K562 (cell line): ENCODE results near the gene FIS1. TPM values are rescaled to one million over a fixed set of nuclear protein-coding genes. Genes with fewer than 3 reads are reported as not detected.

Experiments used
- CBX2 ChIP-seq: fragments of 200-600 bp; sonication (generic); IDR thresholded peaks from one replicate; pipeline ENCODE4 v1.6.1; 2012; ENCODE audit warnings: mild to moderate bottlenecking, low read length, inconsistent platforms; ENCODE audit not compliant: insufficient read depth, poor library complexity, severe bottlenecking
- DIDO1 ChIP-seq: fragments of 450-650 bp; IDR thresholded peaks from 2 replicates; pipeline ENCODE4 v1.6.1; 2016; ENCODE audit warnings: low read depth, missing biosample characterization, missing genetic modification characterization
- GABPB2 ChIP-seq: fragments of 250-450 bp; sonication (Bioruptor Pico); conservative IDR thresholded peaks from 2 replicates; pipeline ENCODE4 v1.5.1; 2021; ENCODE audit warnings: mild to moderate bottlenecking
- MAFG ChIP-seq: fragments of 450-650 bp; conservative IDR thresholded peaks from 2 replicates; pipeline ENCODE4 v1.6.1; 2016; ENCODE audit warnings: missing genetic modification characterization, missing compliant biosample characterization
- NBN ChIP-seq: fragments of 450-650 bp; IDR thresholded peaks from 2 replicates; pipeline ENCODE4 v1.6.1; 2016; ENCODE audit warnings: low read depth, mild to moderate bottlenecking
- NONO ChIP-seq, 2 experiments: fragments of 200-400 bp in 1 of 2; fragments of 450-650 bp in 1 of 2; formaldehyde crosslinking in 1 of 2; IDR thresholded peaks; 2 replicates each; pipeline ENCODE4 v1.6.1; 2017; ENCODE audit warnings: low read depth in 2 of 2, mild to moderate bottlenecking in 2 of 2, moderate library complexity in 2 of 2, low read length in 1 of 2
- SMC3 ChIP-seq: conservative IDR thresholded peaks from 2 replicates; pipeline ENCODE4 v1.6.1; 2011; ENCODE audit warnings: low read depth, low read length, improper control_type of control experiment; ENCODE audit not compliant: insufficient read depth
- TRIM24 ChIP-seq, 2 experiments: fragments of 450-650 bp; IDR thresholded peaks; 2 replicates each; pipeline ENCODE4 v1.6.1; 2016
- U2AF1 ChIP-seq: fragments of 200-400 bp; formaldehyde crosslinking; optimal IDR thresholded peaks from 2 replicates; pipeline ENCODE3; 2017; ENCODE audit warnings: mild to moderate bottlenecking, low read depth, low read length, moderate library complexity
- ZNF12 ChIP-seq: sonication (generic); formaldehyde crosslinking; IDR thresholded peaks from 2 replicates; pipeline ENCODE4 v1.4.0; 2020; ENCODE audit warnings: mild to moderate bottlenecking, missing genetic modification reagents
- polyA plus RNA-seq, 8 experiments: library from polyadenylated mRNA; depleted of rRNA in 4 of 8; stranded (reverse) in 5 of 8; unstranded in 3 of 8; fragments of >200 nt; fragmentation: Nextera tagmentation in 2 of 8; fragmentation: Illumina TruSeq in 1 of 8; extraction: Ambion mirVana in 2 of 8; extraction: Trizol in 1 of 8; gene quantifications; 2 replicates each; pipeline versions ENCODE4 v1.2.1 to v1.2.3, GENCODE V29; 2011 to 2014; ENCODE audit warnings: inconsistent platforms in 1 of 8, missing spikeins in 1 of 8
- total RNA-seq, 7 experiments: library from RNA; depleted of rRNA in 6 of 7; stranded (reverse); fragments of >200 nt in 6 of 7; fragmentation: Illumina TruSeq in 2 of 7; extraction: Trizol in 2 of 7; gene quantifications; 2 replicates each; pipeline versions ENCODE4 v1.2.1 to v1.2.3, GENCODE V29; 2011 to 2021; ENCODE audit warnings: low replicate concordance in 1 of 7
- TF ChIP-seq, protein P1 (sequence below): fragments of 450-650 bp; IDR thresholded peaks from 2 replicates; pipeline ENCODE4 v1.6.1; 2016; ENCODE audit warnings: antibody characterized with exemption
- TF ChIP-seq, protein P2 (sequence below): fragments of 200-800 bp; sonication (Bioruptor generic); IDR thresholded peaks from 2 replicates; pipeline ENCODE4 v1.6.1; 2016; ENCODE audit warnings: missing genetic modification characterization, missing compliant biosample characterization
- TF ChIP-seq, protein P3 (sequence below): IDR thresholded peaks from 2 replicates; pipeline ENCODE4 v1.6.1; 2011; ENCODE audit warnings: borderline replicate concordance, low read depth, mild to moderate bottlenecking, moderate library complexity, low read length; ENCODE audit not compliant: insufficient read depth, poor library complexity, severe bottlenecking
- TF ChIP-seq, protein P4 (sequence below): fragments of 450-650 bp; IDR thresholded peaks from 2 replicates; pipeline ENCODE4 v1.6.1; 2016
- TF ChIP-seq, protein P5 (sequence below), 2 experiments: fragments of 200-800 bp in 1 of 2; sonication (Bioruptor generic) in 1 of 2; sonication (generic) in 1 of 2; formaldehyde crosslinking in 1 of 2; IDR thresholded peaks in 1 of 2; conservative IDR thresholded peaks in 1 of 2; 2 replicates each; pipeline versions ENCODE4 v1.5.0 to v1.6.1; 2016 to 2020; ENCODE audit warnings: missing compliant biosample characterization in 1 of 2, missing genetic modification characterization in 1 of 2, missing genetic modification reagents in 1 of 2

FIS1 gene
- total and polyA plus RNA-seq, 9 of the 15 experiments (the other 6 are each of a cell fraction or from before 2014, with no cell fraction given): 86.0 to 257 (median 144) TPM

DNA sequence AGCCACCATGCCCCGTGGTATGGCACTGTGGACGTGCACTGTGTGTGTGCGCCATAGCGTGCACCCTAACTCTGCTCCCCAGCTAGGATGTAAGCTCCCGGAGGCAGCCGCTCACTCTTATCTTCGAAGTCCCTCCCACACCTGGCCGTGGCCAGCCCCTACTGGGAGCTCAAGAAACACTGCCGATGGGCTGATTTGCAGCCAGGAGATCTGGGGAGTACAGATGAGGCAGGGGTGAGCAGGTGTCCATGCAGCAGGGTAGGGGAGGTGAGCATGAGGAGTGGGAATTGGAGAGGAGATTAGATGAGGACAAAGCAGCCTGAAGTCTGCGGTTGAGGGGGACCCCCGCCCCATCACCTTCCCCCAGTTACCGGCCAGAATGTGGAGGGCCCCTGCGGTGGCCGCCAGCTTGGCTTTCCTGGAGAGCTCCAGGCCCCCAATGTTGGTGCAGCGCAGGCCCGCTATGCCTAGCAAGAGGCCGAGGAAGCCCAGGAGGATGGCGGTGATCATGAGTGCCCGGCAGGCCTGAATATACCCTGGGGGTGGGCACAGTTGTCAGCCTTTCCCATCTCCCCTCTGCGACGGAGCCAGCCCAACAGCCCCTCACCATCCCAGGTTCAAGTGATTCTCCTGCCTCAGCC is 10.9 kb downstream of the FIS1 start (continued):
- TF ChIP-seq, protein P1, sequence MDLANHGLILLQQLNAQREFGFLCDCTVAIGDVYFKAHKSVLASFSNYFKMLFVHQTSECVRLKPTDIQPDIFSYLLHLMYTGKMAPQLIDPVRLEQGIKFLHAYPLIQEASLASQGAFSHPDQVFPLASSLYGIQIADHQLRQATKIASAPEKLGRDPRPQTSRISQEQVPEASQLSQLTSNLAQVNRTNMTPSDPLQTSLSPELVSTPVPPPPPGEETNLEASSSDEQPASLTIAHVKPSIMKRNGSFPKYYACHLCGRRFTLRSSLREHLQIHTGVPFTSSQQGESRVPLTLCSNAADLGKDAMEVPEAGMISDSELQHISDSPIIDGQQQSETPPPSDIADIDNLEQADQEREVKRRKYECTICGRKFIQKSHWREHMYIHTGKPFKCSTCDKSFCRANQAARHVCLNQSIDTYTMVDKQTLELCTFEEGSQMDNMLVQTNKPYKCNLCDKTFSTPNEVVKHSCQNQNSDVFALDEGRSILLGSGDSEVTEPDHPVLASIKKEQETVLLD: peak; percentile 22; the same call in 1 of the 2 replicates
- TF ChIP-seq, protein P2, sequence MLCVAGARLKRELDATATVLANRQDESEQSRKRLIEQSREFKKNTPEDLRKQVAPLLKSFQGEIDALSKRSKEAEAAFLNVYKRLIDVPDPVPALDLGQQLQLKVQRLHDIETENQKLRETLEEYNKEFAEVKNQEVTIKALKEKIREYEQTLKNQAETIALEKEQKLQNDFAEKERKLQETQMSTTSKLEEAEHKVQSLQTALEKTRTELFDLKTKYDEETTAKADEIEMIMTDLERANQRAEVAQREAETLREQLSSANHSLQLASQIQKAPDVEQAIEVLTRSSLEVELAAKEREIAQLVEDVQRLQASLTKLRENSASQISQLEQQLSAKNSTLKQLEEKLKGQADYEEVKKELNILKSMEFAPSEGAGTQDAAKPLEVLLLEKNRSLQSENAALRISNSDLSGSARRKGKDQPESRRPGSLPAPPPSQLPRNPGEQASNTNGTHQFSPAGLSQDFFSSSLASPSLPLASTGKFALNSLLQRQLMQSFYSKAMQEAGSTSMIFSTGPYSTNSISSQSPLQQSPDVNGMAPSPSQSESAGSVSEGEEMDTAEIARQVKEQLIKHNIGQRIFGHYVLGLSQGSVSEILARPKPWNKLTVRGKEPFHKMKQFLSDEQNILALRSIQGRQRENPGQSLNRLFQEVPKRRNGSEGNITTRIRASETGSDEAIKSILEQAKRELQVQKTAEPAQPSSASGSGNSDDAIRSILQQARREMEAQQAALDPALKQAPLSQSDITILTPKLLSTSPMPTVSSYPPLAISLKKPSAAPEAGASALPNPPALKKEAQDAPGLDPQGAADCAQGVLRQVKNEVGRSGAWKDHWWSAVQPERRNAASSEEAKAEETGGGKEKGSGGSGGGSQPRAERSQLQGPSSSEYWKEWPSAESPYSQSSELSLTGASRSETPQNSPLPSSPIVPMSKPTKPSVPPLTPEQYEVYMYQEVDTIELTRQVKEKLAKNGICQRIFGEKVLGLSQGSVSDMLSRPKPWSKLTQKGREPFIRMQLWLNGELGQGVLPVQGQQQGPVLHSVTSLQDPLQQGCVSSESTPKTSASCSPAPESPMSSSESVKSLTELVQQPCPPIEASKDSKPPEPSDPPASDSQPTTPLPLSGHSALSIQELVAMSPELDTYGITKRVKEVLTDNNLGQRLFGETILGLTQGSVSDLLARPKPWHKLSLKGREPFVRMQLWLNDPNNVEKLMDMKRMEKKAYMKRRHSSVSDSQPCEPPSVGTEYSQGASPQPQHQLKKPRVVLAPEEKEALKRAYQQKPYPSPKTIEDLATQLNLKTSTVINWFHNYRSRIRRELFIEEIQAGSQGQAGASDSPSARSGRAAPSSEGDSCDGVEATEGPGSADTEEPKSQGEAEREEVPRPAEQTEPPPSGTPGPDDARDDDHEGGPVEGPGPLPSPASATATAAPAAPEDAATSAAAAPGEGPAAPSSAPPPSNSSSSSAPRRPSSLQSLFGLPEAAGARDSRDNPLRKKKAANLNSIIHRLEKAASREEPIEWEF: no peak
- no peak for TF ChIP-seq CBX2
- TF ChIP-seq, protein P3, sequence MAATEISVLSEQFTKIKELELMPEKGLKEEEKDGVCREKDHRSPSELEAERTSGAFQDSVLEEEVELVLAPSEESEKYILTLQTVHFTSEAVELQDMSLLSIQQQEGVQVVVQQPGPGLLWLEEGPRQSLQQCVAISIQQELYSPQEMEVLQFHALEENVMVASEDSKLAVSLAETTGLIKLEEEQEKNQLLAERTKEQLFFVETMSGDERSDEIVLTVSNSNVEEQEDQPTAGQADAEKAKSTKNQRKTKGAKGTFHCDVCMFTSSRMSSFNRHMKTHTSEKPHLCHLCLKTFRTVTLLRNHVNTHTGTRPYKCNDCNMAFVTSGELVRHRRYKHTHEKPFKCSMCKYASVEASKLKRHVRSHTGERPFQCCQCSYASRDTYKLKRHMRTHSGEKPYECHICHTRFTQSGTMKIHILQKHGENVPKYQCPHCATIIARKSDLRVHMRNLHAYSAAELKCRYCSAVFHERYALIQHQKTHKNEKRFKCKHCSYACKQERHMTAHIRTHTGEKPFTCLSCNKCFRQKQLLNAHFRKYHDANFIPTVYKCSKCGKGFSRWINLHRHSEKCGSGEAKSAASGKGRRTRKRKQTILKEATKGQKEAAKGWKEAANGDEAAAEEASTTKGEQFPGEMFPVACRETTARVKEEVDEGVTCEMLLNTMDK: no peak
- TF ChIP-seq TRIM24 (IDR thresholded peaks at IDR 0.05): peak; percentile 77
- TF ChIP-seq, protein P4, sequence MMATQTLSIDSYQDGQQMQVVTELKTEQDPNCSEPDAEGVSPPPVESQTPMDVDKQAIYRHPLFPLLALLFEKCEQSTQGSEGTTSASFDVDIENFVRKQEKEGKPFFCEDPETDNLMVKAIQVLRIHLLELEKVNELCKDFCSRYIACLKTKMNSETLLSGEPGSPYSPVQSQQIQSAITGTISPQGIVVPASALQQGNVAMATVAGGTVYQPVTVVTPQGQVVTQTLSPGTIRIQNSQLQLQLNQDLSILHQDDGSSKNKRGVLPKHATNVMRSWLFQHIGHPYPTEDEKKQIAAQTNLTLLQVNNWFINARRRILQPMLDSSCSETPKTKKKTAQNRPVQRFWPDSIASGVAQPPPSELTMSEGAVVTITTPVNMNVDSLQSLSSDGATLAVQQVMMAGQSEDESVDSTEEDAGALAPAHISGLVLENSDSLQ: 0 out of 2 replicates have a peak, but pooled peaks have one; percentile 4
- TF ChIP-seq MAFG (tag): no peak
- no peak; the same call in 1 of the 2 replicates for TF ChIP-seq SMC3
- TF ChIP-seq ZNF12 (CRISPR knock-in tag): no peak
- TF ChIP-seq GABPB2 (CRISPR knock-in tag): no peak
- TF ChIP-seq U2AF1: no peak
- no peak for TF ChIP-seq NONO (IDR thresholded peaks at IDR 0.05; ENCODE audit: low read depth in 2 of 2, low read length in 1 of 2)
- TF ChIP-seq, protein P5, sequence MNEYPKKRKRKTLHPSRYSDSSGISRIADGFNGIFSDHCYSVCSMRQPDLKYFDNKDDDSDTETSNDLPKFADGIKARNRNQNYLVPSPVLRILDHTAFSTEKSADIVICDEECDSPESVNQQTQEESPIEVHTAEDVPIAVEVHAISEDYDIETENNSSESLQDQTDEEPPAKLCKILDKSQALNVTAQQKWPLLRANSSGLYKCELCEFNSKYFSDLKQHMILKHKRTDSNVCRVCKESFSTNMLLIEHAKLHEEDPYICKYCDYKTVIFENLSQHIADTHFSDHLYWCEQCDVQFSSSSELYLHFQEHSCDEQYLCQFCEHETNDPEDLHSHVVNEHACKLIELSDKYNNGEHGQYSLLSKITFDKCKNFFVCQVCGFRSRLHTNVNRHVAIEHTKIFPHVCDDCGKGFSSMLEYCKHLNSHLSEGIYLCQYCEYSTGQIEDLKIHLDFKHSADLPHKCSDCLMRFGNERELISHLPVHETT (CRISPR knock-in tag; conservative IDR thresholded peaks at IDR 0.05 in 1 of 2, IDR thresholded peaks at IDR 0.05 in 1 of 2): no peak
- no peak for TF ChIP-seq NBN
- no peak for TF ChIP-seq DIDO1 (tag)
